Measurements from ENCODE around the gene NPIPB6. TPM values are rescaled to one million over a fixed set of nuclear protein-coding genes. Genes with fewer than 3 reads are reported as not detected.
A peak's percentile ranks its signal among the peaks of the same experiment; 100 is the strongest.

NPIPB6 gene
- total RNA-seq, 1 donor from 2014 or later: 3.1 TPM

- H3K27ac Mint-ChIP-seq (ENCODE audit: unreplicated experiment): no peak overlapping the region
- no peak for TF ChIP-seq CTCF (IDR thresholded peaks at IDR 0.05; ENCODE audit: partially characterized antibody, unreplicated experiment)
- H3K4me3 Mint-ChIP-seq (ENCODE audit: unreplicated experiment): peak overlapping the region; percentile 55
- H3K9me3 Mint-ChIP-seq (ENCODE audit: unreplicated experiment): peaks cover 3% of the 10 kb centered on the region
- DNase-seq: no peak
- peaks cover 15% of the 10 kb centered on the region for H3K4me1 Mint-ChIP-seq (ENCODE audit: low read depth, unreplicated experiment)
- peaks cover 8% of the 10 kb centered on the region for H3K36me3 Mint-ChIP-seq (ENCODE audit: unreplicated experiment)
- H3K27me3 Mint-ChIP-seq (ENCODE audit: unreplicated experiment): peaks cover 9% of the 10 kb centered on the region
Measured at GRCh38 chr16:28297308-28297707, 66.0 kb downstream of the NPIPB6 start.

DNA sequence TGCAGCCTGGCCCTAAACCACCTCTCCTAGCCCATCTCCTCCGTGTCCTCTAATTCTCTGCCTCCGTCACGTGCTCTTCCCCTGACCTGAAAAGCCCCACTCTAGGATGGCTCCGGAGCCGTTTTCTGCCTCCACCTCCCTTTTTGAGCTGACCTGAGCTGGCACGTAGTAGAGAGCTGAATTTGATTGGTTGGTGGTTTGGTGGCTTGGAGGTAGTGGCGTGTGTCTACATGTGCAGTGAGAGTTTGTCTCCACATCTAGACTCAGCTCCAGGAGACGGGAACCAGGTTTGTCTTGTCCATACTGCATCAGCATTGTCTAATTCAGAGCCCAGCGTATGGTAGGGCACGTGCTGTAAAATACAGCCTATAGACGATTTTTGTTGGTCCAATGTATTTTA is 68.0 kb downstream of the NPIPB6 start:
- Mint-ChIP-seq H3K9me3 (ENCODE audit: unreplicated experiment) (peaks cover 11% of the 10 kb centered on the region), H3K4me1 (ENCODE audit: low read depth, unreplicated experiment) (peaks cover 23% of the 10 kb centered on the region), H3K36me3 (ENCODE audit: unreplicated experiment) (peaks cover 4% of the 10 kb centered on the region), H3K4me3 (ENCODE audit: unreplicated experiment) (peak overlapping the region; percentile 94), H3K27me3 (ENCODE audit: unreplicated experiment) (peaks cover 18% of the 10 kb centered on the region), H3K27ac (ENCODE audit: unreplicated experiment) (no peak overlapping the region)
- DNase-seq: no peak
- no peak for TF ChIP-seq CTCF (IDR thresholded peaks at IDR 0.05; ENCODE audit: partially characterized antibody, unreplicated experiment)

DNA sequence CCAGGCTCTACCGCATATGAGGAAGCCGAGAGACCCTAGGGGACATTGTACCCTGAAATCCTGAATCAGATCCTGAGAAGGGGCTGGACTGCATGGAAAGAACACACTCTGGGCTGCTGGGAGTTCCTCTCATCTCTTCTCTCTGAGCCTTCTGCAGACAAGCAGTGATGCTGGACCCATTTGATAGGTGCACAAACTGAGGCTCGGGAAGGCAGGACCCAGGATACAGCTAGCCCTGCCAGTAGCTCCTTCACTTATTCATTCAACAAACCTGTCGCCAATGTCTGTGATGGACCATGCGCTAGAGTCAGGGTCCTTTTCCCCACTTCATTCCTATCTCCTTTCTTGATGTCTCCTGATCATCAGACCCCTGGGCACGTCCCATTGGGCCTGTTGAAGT is 69.1 kb downstream of the NPIPB6 start:
- H3K27ac Mint-ChIP-seq (ENCODE audit: unreplicated experiment): peak overlapping the region; percentile 64
- H3K4me1 Mint-ChIP-seq (ENCODE audit: low read depth, unreplicated experiment): peaks cover 23% of the 10 kb centered on the region
- peaks cover 11% of the 10 kb centered on the region for H3K9me3 Mint-ChIP-seq (ENCODE audit: unreplicated experiment)
- DNase-seq: no peak
- H3K27me3 Mint-ChIP-seq (ENCODE audit: unreplicated experiment): peaks cover 16% of the 10 kb centered on the region
- TF ChIP-seq CTCF (IDR thresholded peaks at IDR 0.05; ENCODE audit: partially characterized antibody, unreplicated experiment): no peak
- no peaks in the 10 kb centered on the region for H3K36me3 Mint-ChIP-seq (ENCODE audit: unreplicated experiment)
- H3K4me3 Mint-ChIP-seq (ENCODE audit: unreplicated experiment): peak overlapping the region; percentile 94

DNA sequence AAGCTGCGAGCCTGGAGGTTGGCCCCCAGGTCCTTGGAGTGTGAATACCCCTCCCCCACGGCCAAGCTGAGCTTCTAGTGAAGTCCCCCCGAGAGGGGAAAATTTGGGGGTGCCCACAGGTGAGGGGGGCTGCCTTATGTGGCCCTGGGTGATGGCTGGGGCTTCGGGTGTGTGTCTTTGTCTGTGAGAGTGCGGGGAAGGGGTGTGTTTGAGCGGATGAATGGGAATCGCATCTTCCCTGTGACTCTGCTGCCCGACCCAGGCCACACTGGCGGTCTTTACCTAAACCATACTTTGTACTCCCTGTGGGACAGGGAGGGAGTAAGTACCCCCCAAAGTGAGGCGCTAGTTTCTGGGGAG is 69.7 kb downstream of the NPIPB6 start:
- H3K27ac Mint-ChIP-seq (ENCODE audit: unreplicated experiment): peak overlapping the region; percentile 92
- peak overlapping the region; percentile 94 for H3K4me3 Mint-ChIP-seq (ENCODE audit: unreplicated experiment)
- peaks cover 23% of the 10 kb centered on the region for H3K4me1 Mint-ChIP-seq (ENCODE audit: low read depth, unreplicated experiment)
- DNase-seq: no peak
- H3K27me3 Mint-ChIP-seq (ENCODE audit: unreplicated experiment): peaks cover 17% of the 10 kb centered on the region
- H3K36me3 Mint-ChIP-seq (ENCODE audit: unreplicated experiment): no peaks in the 10 kb centered on the region
- H3K9me3 Mint-ChIP-seq (ENCODE audit: unreplicated experiment): peaks cover 12% of the 10 kb centered on the region
- no peak for TF ChIP-seq CTCF (IDR thresholded peaks at IDR 0.05; ENCODE audit: partially characterized antibody, unreplicated experiment)

GRCh38 chr16:28292731-28293600 is 70.3 kb downstream of the NPIPB6 start:
- TF ChIP-seq CTCF (IDR thresholded peaks at IDR 0.05; ENCODE audit: partially characterized antibody, unreplicated experiment): no peak
- Mint-ChIP-seq H3K27ac (ENCODE audit: unreplicated experiment) (peak overlapping the region; percentile 96), H3K27me3 (ENCODE audit: unreplicated experiment) (peaks cover 20% of the 10 kb centered on the region), H3K36me3 (ENCODE audit: unreplicated experiment) (no peaks in the 10 kb centered on the region), H3K4me1 (ENCODE audit: low read depth, unreplicated experiment) (peaks cover 26% of the 10 kb centered on the region), H3K4me3 (ENCODE audit: unreplicated experiment) (peak overlapping the region; percentile 94), H3K9me3 (ENCODE audit: unreplicated experiment) (peaks cover 12% of the 10 kb centered on the region)
- peak; percentile 70 for DNase-seq
